Right cardiac atrium (tissue), 5 donors: Measurements from ENCODE around the gene ATG13. TPM values are rescaled to one million over a fixed set of nuclear protein-coding genes. Genes with fewer than 3 reads are reported as not detected.

Source experiments
- polyA plus RNA-seq: library from polyadenylated mRNA; stranded (reverse); fragments of 200-250 nt; gene quantifications from one replicate; pipeline ENCODE4 v1.2.3, GENCODE V29; 2013
- total RNA-seq, 4 donors: library from RNA; stranded (reverse); fragmentation: NEBNext Ultra II Directional; extraction: Animal tissue kit (Norgen Biotek cat#: 25700); gene quantifications; one replicate each; pipeline ENCODE4 v1.2.1, GENCODE V29; 2021
- donor health status: healthy with polysubstance abuse.
- donor health status: DM: no; HTN: yes; CAD: no.
- donor health status: DM: no; HTN: no; CAD: no.
- donor health status: DM: no; HTN: yes; CAD: no; lungs with severe emphysema.
- donor health status: DM: yes; HTN: yes; CAD: no.

The ATG13 gene
- total and polyA plus RNA-seq, 5 donors, result 38.0 to 66.2 (median 55.1) TPM

Other genes starting within 250 kb of the ATG13 start
- gene MDK, start 235.9 kb upstream of the ATG13 start, total RNA-seq, result 10 to 100 TPM in 3 of 4 donors, 1 to 10 TPM in 1; 9.9 to 18.8 (median 11.9) TPM
- gene MDK, start 235.9 kb upstream of the ATG13 start, polyA plus RNA-seq, result 10.1 TPM
- gene CHRM4, start 225.8 kb upstream of the ATG13 start, total RNA-seq, result under 1 TPM in 2 of 4 donors, not detected in 2; 0.14 to 0.53 TPM
- gene CHRM4, start 225.8 kb upstream of the ATG13 start, polyA plus RNA-seq, result 0.20 TPM
- 10 to 100 TPM; 19.4 to 23.6 (median 20.4) TPM for gene AMBRA1, start 23.5 kb upstream of the ATG13 start, total RNA-seq
- gene AMBRA1, start 23.5 kb upstream of the ATG13 start, polyA plus RNA-seq, result 8.1 TPM
- gene HARBI1, start 326 bp upstream of the ATG13 start, total RNA-seq, result 1 to 10 TPM; 3.1 to 4.1 (median 3.7) TPM
- 2.7 TPM for gene HARBI1, start 326 bp upstream of the ATG13 start, polyA plus RNA-seq
- 100 to 1,000 TPM; 101 to 112 (median 106) TPM for gene ARHGAP1, start 83.1 kb downstream of the ATG13 start, total RNA-seq
- 53.4 TPM for gene ARHGAP1, start 83.1 kb downstream of the ATG13 start, polyA plus RNA-seq
- gene ZNF408, start 83.5 kb downstream of the ATG13 start, total RNA-seq, result 1 to 10 TPM; 5.8 to 8.8 (median 7.5) TPM
- 5.9 TPM for gene ZNF408, start 83.5 kb downstream of the ATG13 start, polyA plus RNA-seq
- gene F2, start 101.7 kb downstream of the ATG13 start, total RNA-seq, result under 1 TPM in 1 of 4 donors, not detected in 3; 0.19 TPM
- gene F2, start 101.7 kb downstream of the ATG13 start, polyA plus RNA-seq, result not detected
- gene CKAP5, start 228.7 kb downstream of the ATG13 start, total RNA-seq, result 10 to 100 TPM; 55.1 to 66.8 (median 65.0) TPM
- gene CKAP5, start 228.7 kb downstream of the ATG13 start, polyA plus RNA-seq, result 20.6 TPM